K562 (cell line): ENCODE measurements around the gene GRIK1. TPM values are rescaled to one million over a fixed set of nuclear protein-coding genes. Genes with fewer than 3 reads are reported as not detected.

Experiments used
- ATAC-seq: fragments of 200-7000 bp; cut with Tn5 transposase; 3 replicates; pipeline ENCODE4 v1.9.1; 2020; ENCODE audit warnings: moderate library complexity
- BruUV-seq: library from RNA; stranded (reverse); fragments of 400-500 nt; replicated peaks from 2 replicates; lab custom pipeline; 2021; lab: Mats Ljungman, UMichigan
- CTCF ChIA-PET: fragments of 300-600 bp; formaldehyde crosslinking; extraction: SDS; loops from one replicate; lab custom pipeline; 2021; ENCODE audit warnings: low intra/inter-chr PET ratio; lab: Yijun Ruan, JAX
- POLR2A ChIA-PET: fragments of 300-600, 350-650 bp; sonication (Branson Sonifier 250); formaldehyde crosslinking; extraction: SDS; loops from one replicate; lab custom pipeline; 2021; ENCODE audit warnings: antibody characterized with exemption, inconsistent platforms; lab: Yijun Ruan, JAX
- DNase-seq, 4 experiments: peaks; one replicate each; pipeline versions ENCODE4 v3.0.0 to v3.0.0-alpha.2; 2011 to 2018; ENCODE audit warnings: low spot score in 3 of 4, mixed read lengths in 3 of 4; ENCODE audit errors: extremely low read depth in 1 of 4
- FAIRE-seq: peaks from 2 replicates; lab custom pipeline; 2011; peaks lifted over from hg19 to GRCh38; lab: Jason Lieb, UNC
- H2AFZ ChIP-seq: 2 replicates; pipeline ENCODE4 v1.6.0; 2011; ENCODE audit warnings: low read depth, low read length, control low read depth, inconsistent platforms
- H3K27ac ChIP-seq: fragments of 200-600 bp; 3 replicates; pipeline ENCODE4 v1.8.0; 2011; ENCODE audit warnings: low read depth, mild to moderate bottlenecking, control low read depth, inconsistent platforms, low read length, moderate library complexity, mixed read lengths; ENCODE audit errors: extremely low read depth
- H3K27me3 ChIP-seq, 2 experiments: fragments of 300-600 bp in 1 of 2; 2 replicates in 1 of 2; 3 replicates in 1 of 2; pipeline versions ENCODE4 v1.6.0 to v1.8.0; 2011; ENCODE audit warnings: inconsistent platforms in 2 of 2, low read length in 2 of 2, mild to moderate bottlenecking in 1 of 2, mixed read lengths in 1 of 2, moderate library complexity in 1 of 2; ENCODE audit not compliant: control insufficient read depth in 2 of 2, insufficient read depth in 2 of 2
- H3K36me3 ChIP-seq: fragments of 300-600 bp; 3 replicates; pipeline ENCODE4 v1.8.0; 2011; ENCODE audit warnings: mild to moderate bottlenecking, low read length, inconsistent platforms; ENCODE audit not compliant: control insufficient read depth, insufficient read depth
- H3K4me1 ChIP-seq, 2 experiments: fragments of 200-600 bp in 1 of 2; replicated peaks in 1 of 2; 2 replicates in 1 of 2; 3 replicates in 1 of 2; pipeline versions ENCODE4 v1.5.1 to v1.8.0; 2011; ENCODE audit warnings: inconsistent platforms in 2 of 2, low read length in 2 of 2, mild to moderate bottlenecking in 1 of 2, mixed read lengths in 1 of 2, moderate library complexity in 1 of 2; ENCODE audit not compliant: control insufficient read depth in 2 of 2, insufficient read depth in 2 of 2
- H3K4me2 ChIP-seq: 2 replicates; pipeline ENCODE4 v1.6.1; 2011; ENCODE audit warnings: low read length, control low read depth, inconsistent platforms, mixed read lengths; ENCODE audit not compliant: insufficient read depth
- H3K4me3 ChIP-seq: fragments of 200-600 bp; sonication (generic), shearing (Covaris generic); 2 replicates; pipeline ENCODE4 v1.5.1; 2016; ENCODE audit warnings: control low read depth, inconsistent platforms
- H3K79me2 ChIP-seq: fragments of 200-600 bp; 3 replicates; pipeline ENCODE4 v1.8.0; 2011; ENCODE audit warnings: low read length, inconsistent platforms; ENCODE audit not compliant: control insufficient read depth, insufficient read depth
- H3K9ac ChIP-seq, 2 experiments: 2 replicates each; pipeline versions ENCODE4 v1.6.0 to v1.6.1; 2011; ENCODE audit warnings: low read depth in 2 of 2, low read length in 2 of 2, control low read depth in 1 of 2, inconsistent platforms in 1 of 2, mild to moderate bottlenecking in 1 of 2, mixed read lengths in 1 of 2; ENCODE audit not compliant: insufficient read depth in 1 of 2
- H3K9me1 ChIP-seq: one replicate; pipeline ENCODE4 v1.6.0; 2011; ENCODE audit warnings: inconsistent platforms, mild to moderate bottlenecking, low read length, moderate library complexity; ENCODE audit not compliant: control insufficient read depth, insufficient read depth
- H3K9me3 ChIP-seq: replicated peaks from 2 replicates; pipeline ENCODE4 v1.5.1; 2011; ENCODE audit warnings: low read depth, low read length, inconsistent platforms; ENCODE audit not compliant: control insufficient read depth, insufficient read depth
- H4K20me1 ChIP-seq: replicated peaks from 2 replicates; pipeline ENCODE4 v1.6.1; 2011; ENCODE audit warnings: low read length, inconsistent platforms, mixed read lengths; ENCODE audit not compliant: control insufficient read depth, insufficient read depth
- KAT7 ChIP-seq: sonication (generic); formaldehyde crosslinking; IDR thresholded peaks from 2 replicates; pipeline ENCODE4 v1.8.0; 2022; ENCODE audit warnings: missing genetic modification reagents, mild to moderate bottlenecking, borderline replicate concordance
- NFIC ChIP-seq: fragments of 450-650 bp; IDR thresholded peaks from 2 replicates; pipeline ENCODE4 v1.6.1; 2017; ENCODE audit warnings: mild to moderate bottlenecking, inconsistent platforms
- NFIX ChIP-seq: fragments of 250-450 bp; sonication (Bioruptor Pico); IDR thresholded peaks from 2 replicates; pipeline ENCODE4 v1.4.0; 2020; ENCODE audit warnings: low read depth, mild to moderate bottlenecking, moderate library complexity
- PPARD ChIP-seq: fragments of 250-450 bp; sonication (Bioruptor Pico); IDR thresholded peaks from 2 replicates; pipeline ENCODE4 v1.8.0; 2022; ENCODE audit warnings: inconsistent platforms, mild to moderate bottlenecking, moderate library complexity
- SMARCC2 ChIP-seq: fragments of 450-650 bp; IDR thresholded peaks from 2 replicates; pipeline ENCODE4 v1.6.1; 2017; ENCODE audit warnings: antibody characterized with exemption, moderate library complexity, mild to moderate bottlenecking, low read depth
- ZFP1 ChIP-seq: fragments of 450-650 bp; formaldehyde crosslinking; IDR thresholded peaks from 2 replicates; pipeline ENCODE4 v1.4.0; 2020; ENCODE audit warnings: mild to moderate bottlenecking, mixed read lengths
- ZNF23 ChIP-seq: fragments of 250-450 bp; sonication (Bioruptor Pico); IDR thresholded peaks from 2 replicates; pipeline ENCODE4 v1.4.0; 2020; ENCODE audit warnings: mild to moderate bottlenecking
- ZNF561 ChIP-seq: fragments of 450-650 bp; formaldehyde crosslinking; conservative IDR thresholded peaks from 2 replicates; pipeline ENCODE4 v1.4.0; 2020; ENCODE audit warnings: mild to moderate bottlenecking, moderate library complexity
- WGBS: fragments of 100-300 bp; shearing (Covaris generic); methylation state at CpG from one replicate; pipeline ENCODE4 v1.1.6; 2016; ENCODE audit warnings: low coverage, mixed read lengths; ENCODE audit not compliant: insufficient coverage; ENCODE audit errors: missing lambda C conversion rate; 5-methylcytosine and 5-hydroxymethylcytosine counted together
- in situ Hi-C: fragments of 300-500 bp; cut with MboI; formaldehyde crosslinking; loops from 4 replicates; pipeline ENCODE4 v1.15.0; 2018; ENCODE audit warnings: inconsistent platforms, mixed read lengths
- intact Hi-C: fragments of 100-400 bp; cut with micrococcal nuclease; formaldehyde crosslinking; loops from 2 replicates; pipeline ENCODE4 v1.14.2; 2022
- polyA plus RNA-seq, 8 experiments: library from polyadenylated mRNA; depleted of rRNA in 4 of 8; stranded (reverse) in 5 of 8; unstranded in 3 of 8; fragments of >200 nt; fragmentation: Nextera tagmentation in 2 of 8; fragmentation: Illumina TruSeq in 1 of 8; extraction: Ambion mirVana in 2 of 8; extraction: Trizol in 1 of 8; gene quantifications; 2 replicates each; pipeline versions ENCODE4 v1.2.1 to v1.2.3, GENCODE V29; 2011 to 2014; ENCODE audit warnings: inconsistent platforms in 1 of 8, missing spikeins in 1 of 8
- total RNA-seq, 7 experiments: library from RNA; depleted of rRNA in 6 of 7; stranded (reverse); fragments of >200 nt in 6 of 7; fragmentation: Illumina TruSeq in 2 of 7; extraction: Trizol in 2 of 7; gene quantifications; 2 replicates each; pipeline versions ENCODE4 v1.2.1 to v1.2.3, GENCODE V29; 2011 to 2021; ENCODE audit warnings: low replicate concordance in 1 of 7
- TF ChIP-seq, protein P1 (sequence below), 2 experiments: IDR thresholded peaks in 1 of 2; conservative IDR thresholded peaks in 1 of 2; 2 replicates each; pipeline ENCODE4 v1.6.1; 2016; ENCODE audit warnings: low read depth in 2 of 2, mild to moderate bottlenecking in 1 of 2, missing compliant biosample characterization in 1 of 2, missing genetic modification characterization in 1 of 2, moderate library complexity in 1 of 2
- TF ChIP-seq, protein P2 (sequence below): fragments of 200-800 bp; sonication (Bioruptor generic); IDR thresholded peaks from 2 replicates; pipeline ENCODE4 v1.6.1; 2016; ENCODE audit warnings: missing genetic modification characterization, missing compliant biosample characterization
- TF ChIP-seq, protein P3 (sequence below): fragments of 450-650 bp; IDR thresholded peaks from 2 replicates; pipeline ENCODE4 v1.6.1; 2018; ENCODE audit not compliant: partially characterized antibody

Gene GRIK1
- total and polyA plus RNA-seq, 9 of the 15 experiments (the other 6 are each of a cell fraction or from before 2014, with no cell fraction given), result 0.17 to 2.8 (median 0.53) TPM

DNA sequence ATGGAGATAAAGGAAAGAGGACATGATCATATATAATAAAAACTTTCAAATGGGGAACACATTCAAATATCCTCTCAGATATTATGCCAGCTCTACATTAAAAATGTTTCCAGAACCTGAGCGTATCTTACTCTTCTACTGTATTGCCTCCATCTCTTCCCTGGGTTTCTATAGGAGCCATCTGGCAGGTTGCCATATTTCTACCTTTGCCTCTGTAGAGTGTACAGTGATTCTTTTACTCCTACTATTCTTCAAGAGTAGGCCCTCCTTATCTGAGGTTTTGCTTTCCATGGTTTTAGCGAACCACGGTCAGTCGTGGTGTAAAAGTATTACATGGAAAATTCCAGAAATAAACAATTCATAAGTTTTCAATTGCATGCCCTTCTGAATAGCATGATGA lies 259.5 kb downstream of the GRIK1 start:
- H2AFZ ChIP-seq, result no peak overlapping the region
- DNase-seq (no peak), ATAC-seq (no peak), FAIRE-seq (no peak)
- H3K4me2 ChIP-seq, result no peak overlapping the region
- H3K36me3 ChIP-seq, result no peaks in the 10 kb centered on the region
- H4K20me1 ChIP-seq, result no peaks in the 10 kb centered on the region
- ChIA-PET POLR2A (no interaction called here), CTCF (no interaction called here)
- no peaks in the 10 kb centered on the region for H3K27me3 ChIP-seq
- intact Hi-C loops (no loop called here), in situ Hi-C loops (no loop called here)
- H3K27ac ChIP-seq, result no peak overlapping the region
- no TSS peak for BruUV-seq
- WGBS, result 85% methylated on average over 4 of the region's 4 CpGs
- no peak overlapping the region for H3K4me3 ChIP-seq
- no peaks in the 10 kb centered on the region for H3K4me1 ChIP-seq
- H3K9me1 ChIP-seq, result no peaks in the 10 kb centered on the region
- no peaks in the 10 kb centered on the region for H3K79me2 ChIP-seq
- no peaks in the 10 kb centered on the region for H3K9me3 ChIP-seq
- no peak overlapping the region for H3K9ac ChIP-seq
- TF ChIP-seq ZNF561, result no peak
- no peak for TF ChIP-seq KAT7 (CRISPR knock-in tag)
- TF ChIP-seq, protein P1, sequence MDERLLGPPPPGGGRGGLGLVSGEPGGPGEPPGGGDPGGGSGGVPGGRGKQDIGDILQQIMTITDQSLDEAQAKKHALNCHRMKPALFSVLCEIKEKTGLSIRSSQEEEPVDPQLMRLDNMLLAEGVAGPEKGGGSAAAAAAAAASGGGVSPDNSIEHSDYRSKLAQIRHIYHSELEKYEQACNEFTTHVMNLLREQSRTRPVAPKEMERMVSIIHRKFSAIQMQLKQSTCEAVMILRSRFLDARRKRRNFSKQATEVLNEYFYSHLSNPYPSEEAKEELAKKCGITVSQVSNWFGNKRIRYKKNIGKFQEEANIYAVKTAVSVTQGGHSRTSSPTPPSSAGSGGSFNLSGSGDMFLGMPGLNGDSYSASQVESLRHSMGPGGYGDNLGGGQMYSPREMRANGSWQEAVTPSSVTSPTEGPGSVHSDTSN (CRISPR knock-in tag; IDR thresholded peaks at IDR 0.05; ENCODE audit: low read depth), result no peak
- TF ChIP-seq, protein P1 (tag; conservative IDR thresholded peaks at IDR 0.05; ENCODE audit: low read depth), result no peak
- TF ChIP-seq, protein P2, sequence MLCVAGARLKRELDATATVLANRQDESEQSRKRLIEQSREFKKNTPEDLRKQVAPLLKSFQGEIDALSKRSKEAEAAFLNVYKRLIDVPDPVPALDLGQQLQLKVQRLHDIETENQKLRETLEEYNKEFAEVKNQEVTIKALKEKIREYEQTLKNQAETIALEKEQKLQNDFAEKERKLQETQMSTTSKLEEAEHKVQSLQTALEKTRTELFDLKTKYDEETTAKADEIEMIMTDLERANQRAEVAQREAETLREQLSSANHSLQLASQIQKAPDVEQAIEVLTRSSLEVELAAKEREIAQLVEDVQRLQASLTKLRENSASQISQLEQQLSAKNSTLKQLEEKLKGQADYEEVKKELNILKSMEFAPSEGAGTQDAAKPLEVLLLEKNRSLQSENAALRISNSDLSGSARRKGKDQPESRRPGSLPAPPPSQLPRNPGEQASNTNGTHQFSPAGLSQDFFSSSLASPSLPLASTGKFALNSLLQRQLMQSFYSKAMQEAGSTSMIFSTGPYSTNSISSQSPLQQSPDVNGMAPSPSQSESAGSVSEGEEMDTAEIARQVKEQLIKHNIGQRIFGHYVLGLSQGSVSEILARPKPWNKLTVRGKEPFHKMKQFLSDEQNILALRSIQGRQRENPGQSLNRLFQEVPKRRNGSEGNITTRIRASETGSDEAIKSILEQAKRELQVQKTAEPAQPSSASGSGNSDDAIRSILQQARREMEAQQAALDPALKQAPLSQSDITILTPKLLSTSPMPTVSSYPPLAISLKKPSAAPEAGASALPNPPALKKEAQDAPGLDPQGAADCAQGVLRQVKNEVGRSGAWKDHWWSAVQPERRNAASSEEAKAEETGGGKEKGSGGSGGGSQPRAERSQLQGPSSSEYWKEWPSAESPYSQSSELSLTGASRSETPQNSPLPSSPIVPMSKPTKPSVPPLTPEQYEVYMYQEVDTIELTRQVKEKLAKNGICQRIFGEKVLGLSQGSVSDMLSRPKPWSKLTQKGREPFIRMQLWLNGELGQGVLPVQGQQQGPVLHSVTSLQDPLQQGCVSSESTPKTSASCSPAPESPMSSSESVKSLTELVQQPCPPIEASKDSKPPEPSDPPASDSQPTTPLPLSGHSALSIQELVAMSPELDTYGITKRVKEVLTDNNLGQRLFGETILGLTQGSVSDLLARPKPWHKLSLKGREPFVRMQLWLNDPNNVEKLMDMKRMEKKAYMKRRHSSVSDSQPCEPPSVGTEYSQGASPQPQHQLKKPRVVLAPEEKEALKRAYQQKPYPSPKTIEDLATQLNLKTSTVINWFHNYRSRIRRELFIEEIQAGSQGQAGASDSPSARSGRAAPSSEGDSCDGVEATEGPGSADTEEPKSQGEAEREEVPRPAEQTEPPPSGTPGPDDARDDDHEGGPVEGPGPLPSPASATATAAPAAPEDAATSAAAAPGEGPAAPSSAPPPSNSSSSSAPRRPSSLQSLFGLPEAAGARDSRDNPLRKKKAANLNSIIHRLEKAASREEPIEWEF, result no peak
- TF ChIP-seq SMARCC2, result no peak
- peak; percentile 60 for TF ChIP-seq NFIX (CRISPR knock-in tag)
- no peak for TF ChIP-seq ZFP1 (CRISPR knock-in tag)
- TF ChIP-seq, protein P3, sequence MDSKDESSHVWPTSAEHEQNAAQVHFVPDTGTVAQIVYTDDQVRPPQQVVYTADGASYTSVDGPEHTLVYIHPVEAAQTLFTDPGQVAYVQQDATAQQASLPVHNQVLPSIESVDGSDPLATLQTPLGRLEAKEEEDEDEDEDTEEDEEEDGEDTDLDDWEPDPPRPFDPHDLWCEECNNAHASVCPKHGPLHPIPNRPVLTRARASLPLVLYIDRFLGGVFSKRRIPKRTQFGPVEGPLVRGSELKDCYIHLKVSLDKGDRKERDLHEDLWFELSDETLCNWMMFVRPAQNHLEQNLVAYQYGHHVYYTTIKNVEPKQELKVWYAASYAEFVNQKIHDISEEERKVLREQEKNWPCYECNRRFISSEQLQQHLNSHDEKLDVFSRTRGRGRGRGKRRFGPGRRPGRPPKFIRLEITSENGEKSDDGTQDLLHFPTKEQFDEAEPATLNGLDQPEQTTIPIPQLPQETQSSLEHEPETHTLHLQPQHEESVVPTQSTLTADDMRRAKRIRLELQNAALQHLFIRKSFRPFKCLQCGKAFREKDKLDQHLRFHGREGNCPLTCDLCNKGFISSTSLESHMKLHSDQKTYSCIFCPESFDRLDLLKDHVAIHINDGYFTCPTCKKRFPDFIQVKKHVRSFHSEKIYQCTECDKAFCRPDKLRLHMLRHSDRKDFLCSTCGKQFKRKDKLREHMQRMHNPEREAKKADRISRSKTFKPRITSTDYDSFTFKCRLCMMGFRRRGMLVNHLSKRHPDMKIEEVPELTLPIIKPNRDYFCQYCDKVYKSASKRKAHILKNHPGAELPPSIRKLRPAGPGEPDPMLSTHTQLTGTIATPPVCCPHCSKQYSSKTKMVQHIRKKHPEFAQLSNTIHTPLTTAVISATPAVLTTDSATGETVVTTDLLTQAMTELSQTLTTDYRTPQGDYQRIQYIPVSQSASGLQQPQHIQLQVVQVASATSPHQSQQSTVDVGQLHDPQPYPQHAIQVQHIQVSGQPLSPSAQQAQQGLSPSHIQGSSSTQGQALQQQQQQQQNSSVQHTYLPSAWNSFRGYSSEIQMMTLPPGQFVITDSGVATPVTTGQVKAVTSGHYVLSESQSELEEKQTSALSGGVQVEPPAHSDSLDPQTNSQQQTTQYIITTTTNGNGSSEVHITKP, result no peak
- no peak for TF ChIP-seq ZNF23 (CRISPR knock-in tag)
- peak; percentile 90 for TF ChIP-seq NFIC
- TF ChIP-seq PPARD (CRISPR knock-in tag), result no peak
